VCaP (cell line): ENCODE results near the gene ATP11A.

ENCODE experiments used
- H3K27ac ChIP-seq: fragments of 450-650 bp; 2 replicates; pipeline ENCODE4 v1.5.1; 2017
- CTCF ChIP-seq: fragments of 450-650 bp; conservative IDR thresholded peaks from 2 replicates; pipeline ENCODE4 v1.5.1; 2017; ENCODE audit warnings: mild to moderate bottlenecking, moderate library complexity

ATP11A gene

GRCh38 chr13:112902669-112903068, 212.8 kb downstream of the ATP11A start:
- TF ChIP-seq CTCF: no peak
- peak overlapping the region; percentile 40 for H3K27ac ChIP-seq

GRCh38 chr13:112903071-112903577, 213.3 kb downstream of the ATP11A start:
- TF ChIP-seq CTCF: no peak
- H3K27ac ChIP-seq: peak overlapping the region; percentile 40

GRCh38 chr13:112903606-112904195, 213.9 kb downstream of the ATP11A start:
- TF ChIP-seq CTCF: no peak
- peak overlapping the region; percentile 72; the same call in 1 of the 2 replicates for H3K27ac ChIP-seq

GRCh38 chr13:112904436-112904960, 214.7 kb downstream of the ATP11A start:
- peak overlapping the region; percentile 72 for H3K27ac ChIP-seq
- TF ChIP-seq CTCF: no peak

GRCh38 chr13:112905086-112905485, 215.2 kb downstream of the ATP11A start:
- no peak for TF ChIP-seq CTCF
- H3K27ac ChIP-seq: peak overlapping the region; percentile 72

GRCh38 chr13:112905619-112905989, 215.8 kb downstream of the ATP11A start:
- peak overlapping the region; percentile 72 for H3K27ac ChIP-seq

More at GRCh38 chr13:112905619-112905989, 215.8 kb downstream of the ATP11A start:
- TF ChIP-seq CTCF: no peak
